Measurements from ENCODE around the gene FBRSL1. TPM values are rescaled to one million over a fixed set of nuclear protein-coding genes. Genes with fewer than 3 reads are reported as not detected.

FBRSL1 gene
- total RNA-seq, 4 donors from 2014 or later: 23.3 to 306 (median 49.7) TPM

DNA sequence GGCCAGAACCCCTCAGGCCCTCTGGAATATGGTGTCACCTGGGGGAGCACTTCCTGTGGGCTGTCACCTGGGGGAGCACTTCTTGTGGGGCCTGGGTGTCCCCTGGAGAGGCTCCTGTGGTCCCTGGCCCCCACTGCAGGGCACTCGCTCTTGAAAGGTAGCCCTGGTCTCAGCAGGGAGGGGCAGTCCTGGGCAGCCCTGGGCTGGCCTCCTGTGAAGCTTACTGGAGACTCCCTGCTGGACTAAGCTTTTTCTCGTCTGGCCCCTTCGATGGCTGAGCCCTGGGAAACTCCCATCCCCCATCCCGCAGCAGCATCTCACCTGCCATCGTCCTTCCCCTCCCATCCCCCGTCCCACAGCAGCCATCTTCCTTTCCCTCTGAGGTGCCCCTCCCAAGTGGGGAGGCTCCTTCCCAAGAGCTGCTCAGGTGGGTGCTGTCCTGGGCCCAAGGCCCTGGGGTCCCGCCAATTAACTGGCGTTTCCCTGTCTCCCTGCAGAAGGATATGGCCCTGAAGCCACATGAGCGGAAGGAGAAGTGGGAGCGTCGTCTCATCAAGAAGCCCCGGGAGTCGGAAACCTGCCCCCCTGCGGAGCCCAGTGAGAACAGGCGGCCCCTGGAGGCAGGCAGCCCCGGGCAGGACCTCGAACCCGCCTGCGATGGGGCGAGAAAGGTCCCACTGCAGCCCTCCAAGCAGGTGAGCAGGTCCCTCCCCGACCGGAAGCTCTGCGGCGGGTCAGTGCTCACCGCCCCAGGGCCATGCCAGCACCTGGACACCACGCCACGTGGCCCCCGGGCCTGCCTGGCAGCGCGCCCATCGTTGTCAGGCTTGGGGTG, 17.9 kb downstream of the FBRSL1 start:
- no peak for TF ChIP-seq EP300 (IDR thresholded peaks at IDR 0.05; ENCODE audit: low read depth)
- TF ChIP-seq CTCF (IDR thresholded peaks at IDR 0.05): no peak
- no peak for TF ChIP-seq POLR2AphosphoS5 (IDR thresholded peaks at IDR 0.05)
- no peak for TF ChIP-seq POLR2A (IDR thresholded peaks at IDR 0.05)
- no peak for DNase-seq
- Histone ChIP-seq H3K9me3 (no peaks in the 10 kb centered on the region), H3K36me3 (no peaks in the 10 kb centered on the region), H3K4me1 (peaks cover 21 to 47% (median 37%) of the 10 kb centered on the region in 4 donors), H3K27ac (no peak overlapping the region), H3K27me3 (no peaks in the 10 kb centered on the region), H3K4me3 (no peak overlapping the region)
- WGBS, 2 donors (ENCODE audit: low coverage in 1 of 2): 83 to 94% methylated on average over 3 to 29 of the region's 31 CpGs
- in situ Hi-C loops (cut with MboI; ENCODE audit: low pct_ligation_motif_present in 1 of 4, low pct_unique_long_range_greater_than_20kb in 1 of 4, low sequenced_read_pairs in 3 of 4) (loop anchor here in 2 of 4 donors (25.0 kb wide), 1 partner anchor 96 kb away; no protein-coding TSS in a partner anchor), intact Hi-C loops (cut with DNase I; ENCODE audit: low total_unique reads) (no loop called here)

GRCh38 chr12:132508491-132508740, 18.5 kb downstream of the FBRSL1 start:
- no peaks in the 10 kb centered on the region for H3K36me3 ChIP-seq
- no peak overlapping the region for H3K4me3 ChIP-seq
- no peak for TF ChIP-seq EP300 (IDR thresholded peaks at IDR 0.05; ENCODE audit: low read depth)
- no peak for TF ChIP-seq POLR2A (IDR thresholded peaks at IDR 0.05)
- no peak for TF ChIP-seq CTCF (IDR thresholded peaks at IDR 0.05)
- TF ChIP-seq POLR2AphosphoS5 (IDR thresholded peaks at IDR 0.05): no peak
- no peak overlapping the region for H3K27ac ChIP-seq
- H3K9me3 ChIP-seq: no peaks in the 10 kb centered on the region
- WGBS, 2 donors (ENCODE audit: low coverage in 1 of 2): 95% methylated on average over 16 of the region's 16 CpGs; no CpG with 5 or more reads in 1 of the 2 donors
- in situ Hi-C loops (cut with MboI; ENCODE audit: low pct_ligation_motif_present in 1 of 4, low pct_unique_long_range_greater_than_20kb in 1 of 4, low sequenced_read_pairs in 3 of 4) (loop anchor here in 2 of 4 donors (25.0 kb wide), 1 partner anchor 96 kb away; no protein-coding TSS in a partner anchor), intact Hi-C loops (cut with DNase I; ENCODE audit: low total_unique reads) (no loop called here)
- peaks cover 21 to 42% (median 35%) of the 10 kb centered on the region in 4 donors for H3K4me1 ChIP-seq
- no peaks in the 10 kb centered on the region for H3K27me3 ChIP-seq
- DNase-seq: no peak

DNA sequence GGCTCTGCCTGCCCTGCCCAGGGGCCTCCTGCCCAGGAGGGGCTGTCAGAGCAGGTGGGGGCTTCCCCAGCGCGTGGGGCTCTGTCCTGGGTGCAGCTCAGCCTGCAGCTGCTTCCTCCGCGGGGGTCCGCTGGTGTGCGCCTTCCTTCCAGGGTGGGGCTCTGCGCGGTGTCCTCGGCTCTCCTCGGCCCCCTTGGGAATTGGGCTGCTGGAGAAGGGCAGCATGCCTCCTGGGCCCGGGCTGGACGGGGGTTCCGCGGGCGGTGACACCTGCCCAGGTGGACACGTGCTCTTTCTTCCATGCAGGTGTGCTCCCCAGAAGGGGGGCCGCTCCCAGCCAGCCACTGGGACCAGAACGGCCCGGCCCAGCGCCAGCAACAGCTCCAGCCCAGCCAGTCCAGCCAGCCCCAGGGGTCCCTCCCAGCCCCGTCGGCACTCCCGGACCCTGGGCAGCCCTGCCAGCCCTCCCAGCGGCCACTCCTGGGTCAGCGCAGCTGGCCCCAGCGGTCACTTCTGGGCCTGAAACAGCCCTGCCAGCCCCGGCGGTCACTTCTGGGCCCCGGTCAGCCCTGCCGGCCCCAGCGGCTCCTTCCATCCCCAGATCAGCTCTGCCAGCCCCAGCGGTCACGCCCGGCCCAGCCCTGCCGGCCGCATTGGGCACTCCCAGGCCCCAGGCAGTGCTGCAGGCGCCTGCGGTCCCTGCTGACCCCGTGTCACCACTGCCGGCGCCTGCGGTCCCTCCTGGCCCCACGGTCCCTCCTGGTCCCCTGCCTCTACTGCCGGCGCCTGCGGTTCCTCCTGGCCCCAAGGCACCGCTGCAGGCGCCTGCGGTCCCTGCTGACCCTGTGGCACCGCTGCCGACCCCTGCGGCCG, 19.1 kb downstream of the FBRSL1 start:
- intact Hi-C loops (cut with DNase I; ENCODE audit: low total_unique reads): no loop called here
- in situ Hi-C loops (cut with MboI; ENCODE audit: low pct_ligation_motif_present in 1 of 4, low pct_unique_long_range_greater_than_20kb in 1 of 4, low sequenced_read_pairs in 3 of 4): loop anchor here in 2 of 4 donors (25.0 kb wide), 1 partner anchor 97 kb away; no protein-coding TSS in a partner anchor
- Histone ChIP-seq H3K4me3 (no peak overlapping the region), H3K27me3 (no peaks in the 10 kb centered on the region), H3K4me1 (peaks cover 21 to 37% (median 28%) of the 10 kb centered on the region in 4 donors), H3K27ac (no peak overlapping the region), H3K9me3 (no peaks in the 10 kb centered on the region), H3K36me3 (no peaks in the 10 kb centered on the region)
- WGBS, 2 donors (ENCODE audit: low coverage in 1 of 2): 97% methylated on average over 38 of the region's 53 CpGs; no CpG with 5 or more reads in 1 of the 2 donors
- TF ChIP-seq POLR2AphosphoS5 (IDR thresholded peaks at IDR 0.05) (no peak), CTCF (IDR thresholded peaks at IDR 0.05) (no peak), POLR2A (IDR thresholded peaks at IDR 0.05) (no peak), EP300 (IDR thresholded peaks at IDR 0.05; ENCODE audit: low read depth) (no peak)
- DNase-seq: no peak

Measured in transverse colon (tissue), 4 donors.